NCI-H2107 treated with DMSO at 0.1 percent for 48 hours (cell line): ENCODE data around the gene RGS9BP.
"Not testable (repeated sequence)": the region's sequence is repeated elsewhere in the genome, so short reads cannot be mapped to it uniquely, and the experiment has no call there.

ENCODE experiments used
- DNase-seq: peaks from one replicate; lab custom pipeline; 2025; ENCODE audit not compliant: unreplicated experiment; lab: John Stamatoyannopoulos, UW

RGS9BP gene

DNA sequence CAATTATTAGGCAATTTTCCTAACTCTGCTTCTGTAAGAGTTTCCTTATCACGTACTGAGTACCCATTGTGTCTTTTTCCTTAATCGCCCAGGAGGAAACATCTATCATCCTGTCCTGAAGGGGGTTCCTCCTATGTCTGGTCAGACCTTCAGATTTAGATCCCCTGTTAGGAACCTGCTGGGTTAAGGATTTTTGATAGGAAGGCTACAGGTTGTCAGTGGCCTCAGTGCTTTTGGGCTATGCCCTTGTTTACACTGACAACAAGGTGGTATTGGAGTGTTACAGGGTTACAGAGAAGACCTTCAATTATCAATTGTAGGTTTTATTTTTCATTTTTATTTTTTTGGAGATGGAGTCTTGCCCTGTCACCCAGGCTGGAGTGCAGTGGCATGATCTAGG lies 19.2 kb downstream of the RGS9BP start:
- not testable (repeated sequence) for DNase-seq

DNA sequence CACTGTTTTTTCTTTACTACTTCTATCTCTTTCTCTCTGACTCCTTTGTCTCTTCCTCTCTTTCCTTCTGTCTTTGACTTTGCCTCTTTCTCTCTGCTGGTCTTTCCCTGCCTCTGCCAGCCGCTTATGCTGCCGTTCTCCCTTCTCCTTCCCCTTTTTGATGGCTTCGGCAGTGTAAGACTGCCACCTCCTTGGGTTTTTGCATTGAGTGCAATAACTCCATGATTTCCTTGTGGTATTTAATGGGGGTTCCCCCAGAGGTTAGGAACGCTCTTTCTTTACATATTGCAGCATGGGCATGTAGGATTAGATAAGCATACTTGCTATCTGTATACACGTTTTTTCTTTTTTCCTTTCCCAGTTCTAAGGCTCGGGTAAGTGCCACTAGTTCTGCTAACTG lies 19.9 kb downstream of the RGS9BP start:
- DNase-seq, result not testable (repeated sequence)

DNA sequence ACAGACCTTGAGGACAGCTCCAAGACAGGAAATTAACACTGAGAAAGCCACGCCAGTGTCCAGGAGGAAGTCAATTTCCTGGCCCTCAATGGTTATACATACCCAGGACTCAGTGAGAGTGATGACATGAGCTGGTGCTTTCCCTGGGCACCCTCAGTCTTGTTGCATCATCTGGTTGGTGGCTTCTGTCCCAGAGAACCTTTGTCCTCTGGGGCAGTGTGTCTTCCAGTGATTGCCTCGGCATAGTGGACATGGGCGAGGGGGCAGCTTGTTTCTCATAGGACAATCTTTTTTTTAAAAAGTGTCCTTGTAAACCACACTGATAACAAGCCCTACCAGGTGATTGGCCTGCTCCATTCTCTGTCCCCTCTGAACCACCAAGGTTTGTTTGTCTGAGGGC lies 21.1 kb downstream of the RGS9BP start:
- not testable (repeated sequence) for DNase-seq

DNA sequence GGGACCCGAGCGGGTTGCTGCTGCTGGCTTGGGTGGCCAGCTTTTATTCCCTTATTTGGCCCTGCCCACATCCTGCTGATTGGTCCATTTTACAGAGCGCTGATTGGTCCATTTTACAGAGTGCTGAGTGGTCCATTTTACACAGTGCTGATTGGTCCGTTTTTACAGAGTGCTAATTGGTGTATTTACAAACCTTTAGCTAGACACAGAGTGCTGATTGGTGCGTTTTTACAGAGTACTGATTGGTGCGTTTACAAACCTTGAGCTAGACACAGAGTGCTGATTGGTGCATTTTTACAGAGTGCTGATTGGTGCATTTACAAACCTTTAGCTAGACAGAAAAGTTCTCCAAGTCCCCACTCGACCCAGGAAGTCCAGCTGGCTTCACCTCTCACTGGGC lies 24.5 kb downstream of the RGS9BP start:
- DNase-seq, result not testable (repeated sequence)

DNA sequence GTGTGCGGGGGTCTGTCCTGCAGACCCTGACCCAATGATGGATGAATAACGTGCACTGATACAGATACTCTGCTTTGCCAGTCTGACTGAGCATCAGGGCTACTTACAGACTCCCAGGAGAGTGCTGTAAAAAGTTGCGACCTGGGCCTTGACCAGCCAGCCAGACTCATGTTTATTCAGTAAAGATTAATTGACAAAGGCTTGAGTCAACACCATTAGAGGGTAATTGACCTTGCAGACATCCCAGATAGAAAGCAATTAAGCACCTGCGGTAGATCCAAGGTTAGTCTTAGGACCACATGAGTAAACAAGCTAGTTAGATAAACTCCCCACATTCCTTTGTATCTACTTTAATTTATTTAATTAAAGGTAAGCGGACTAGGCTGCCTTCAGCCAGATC lies 26.4 kb downstream of the RGS9BP start:
- DNase-seq, result no peak

DNA sequence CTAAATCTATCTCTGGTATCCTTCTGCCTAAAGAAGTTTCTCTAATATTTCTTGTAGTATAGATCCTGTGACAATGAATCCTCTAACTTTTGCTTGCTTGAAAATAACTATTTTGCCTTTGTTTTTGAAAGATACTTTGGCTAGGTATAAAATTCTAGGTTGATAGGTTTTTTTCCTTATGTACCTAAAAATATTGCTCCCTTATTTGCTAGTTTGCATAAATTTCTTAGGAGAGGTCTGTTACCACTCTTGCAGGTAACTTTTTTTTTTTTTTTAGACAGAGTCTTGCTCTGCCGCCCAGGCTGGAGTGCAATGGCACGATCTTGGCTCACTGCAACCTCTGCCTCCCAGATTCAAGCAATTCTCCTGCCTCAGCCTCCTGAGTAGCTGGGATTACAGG lies 28.4 kb downstream of the RGS9BP start:
- not testable (repeated sequence) for DNase-seq

DNA sequence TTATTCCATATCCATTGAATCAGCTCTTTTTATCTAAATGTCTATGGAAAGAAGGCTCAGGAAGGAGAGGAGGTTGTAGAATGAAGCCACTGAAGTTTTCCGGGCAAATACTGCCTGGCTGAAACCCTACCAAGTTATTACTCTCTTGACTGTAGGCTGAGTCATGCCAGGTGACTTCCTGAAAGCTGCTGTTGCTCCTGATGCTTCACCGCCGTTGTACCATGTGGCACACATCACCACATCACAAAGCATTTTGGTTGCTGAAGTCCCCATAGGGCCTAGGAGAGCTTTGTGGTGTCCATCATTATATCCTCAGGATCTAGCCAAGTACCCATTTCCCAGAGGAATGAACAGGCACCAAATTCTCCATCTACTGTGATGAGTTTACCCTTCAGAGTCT lies 32.8 kb downstream of the RGS9BP start:
- no peak for DNase-seq

DNA sequence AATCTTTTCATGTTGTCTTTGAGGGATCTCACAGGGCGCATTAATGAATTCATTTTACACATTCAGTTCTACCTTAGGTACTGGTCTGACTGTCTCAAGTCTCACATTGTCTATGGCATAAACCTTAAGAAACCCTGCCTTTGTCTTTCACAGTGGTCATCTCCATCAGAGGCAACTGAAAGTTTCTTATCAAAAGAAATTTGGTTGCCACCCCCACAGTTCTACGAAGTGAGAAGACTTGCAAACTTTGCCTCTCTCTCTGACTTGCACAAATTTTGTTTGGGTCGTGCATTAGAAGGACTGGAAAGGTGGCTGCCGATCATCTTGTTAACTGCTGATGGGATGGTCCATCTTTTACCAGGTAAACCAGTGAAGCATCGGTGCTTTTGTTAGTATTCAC lies 33.4 kb downstream of the RGS9BP start:
- no peak for DNase-seq

DNA sequence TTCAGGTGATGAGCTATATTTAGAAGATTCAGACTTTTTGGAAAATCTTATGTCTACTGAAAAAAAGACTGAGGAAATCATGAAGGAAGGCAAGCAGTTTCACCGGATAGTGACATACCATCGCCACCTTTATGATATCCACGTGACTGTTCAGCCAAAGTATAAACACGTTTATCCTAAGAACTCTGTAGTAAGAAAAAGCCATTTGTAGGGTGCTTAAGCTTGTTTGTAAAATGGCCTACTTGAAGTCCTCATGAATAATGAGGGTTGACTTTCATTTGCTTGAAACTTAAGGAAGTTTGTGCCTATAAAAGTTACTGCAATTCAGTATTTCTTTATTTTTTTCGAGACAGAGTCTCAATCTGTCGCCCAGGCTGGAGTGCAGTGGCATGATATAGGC lies 36.1 kb downstream of the RGS9BP start:
- DNase-seq, result no peak

DNA sequence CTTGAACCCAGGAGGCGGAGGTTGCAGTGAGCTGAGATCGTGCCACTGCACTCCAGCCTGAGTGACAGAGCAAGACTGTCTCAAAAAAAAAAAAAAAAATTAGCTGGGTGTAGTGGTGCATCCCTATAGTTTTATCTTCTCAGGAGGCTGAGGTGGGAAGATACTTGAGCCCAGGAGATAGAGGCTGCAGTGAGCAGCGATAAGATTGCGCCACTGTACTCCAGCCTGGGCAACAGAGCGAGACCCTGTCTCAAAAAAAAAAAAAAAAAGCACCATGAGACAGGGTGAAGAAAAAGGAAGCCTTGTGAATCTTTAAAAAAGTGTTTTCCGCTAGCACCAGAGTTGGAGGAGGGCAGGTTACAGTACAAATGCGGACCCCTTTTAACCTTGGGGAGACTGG lies 40.6 kb downstream of the RGS9BP start:
- DNase-seq, result not testable (repeated sequence)

DNA sequence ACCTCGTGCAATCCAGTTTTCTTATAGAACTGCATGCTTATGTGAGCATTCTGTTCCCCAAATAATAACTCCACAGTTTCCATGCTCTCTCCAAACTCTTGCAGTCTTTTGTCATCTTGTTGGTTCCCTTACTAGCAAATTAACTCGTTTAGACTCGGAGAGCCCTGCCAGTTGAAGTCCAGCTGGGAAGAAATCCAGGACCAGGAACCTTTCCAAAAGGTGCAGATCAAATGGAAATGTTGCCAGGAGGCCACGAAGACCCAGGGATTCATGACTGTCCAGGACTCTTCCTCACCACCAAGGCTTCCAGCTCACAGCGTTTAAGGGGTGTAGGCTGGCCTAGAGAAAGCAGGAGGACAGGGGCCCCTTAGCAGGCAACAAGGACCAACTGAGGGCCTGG lies 41.8 kb downstream of the RGS9BP start:
- no peak for DNase-seq

DNA sequence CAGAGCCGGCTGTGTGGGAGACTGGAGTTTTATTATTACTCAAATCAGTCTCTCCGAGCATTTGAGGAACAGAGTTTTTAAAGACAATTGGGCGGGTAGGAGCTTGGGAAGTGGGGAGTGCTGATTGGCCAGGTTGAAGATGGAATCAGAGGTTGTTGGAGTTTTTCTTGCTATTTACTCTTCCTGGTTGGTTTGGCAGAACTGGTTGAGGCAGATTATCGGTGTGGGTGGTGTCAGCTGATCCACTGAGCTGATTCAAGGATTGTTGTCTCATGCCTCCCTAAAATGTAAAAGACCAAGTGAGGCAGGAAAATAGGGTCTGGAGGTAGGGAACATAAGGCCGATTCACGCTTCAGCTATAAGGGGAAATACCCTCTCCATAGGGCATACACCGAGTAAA lies 42.6 kb downstream of the RGS9BP start:
- DNase-seq, result no peak

DNA sequence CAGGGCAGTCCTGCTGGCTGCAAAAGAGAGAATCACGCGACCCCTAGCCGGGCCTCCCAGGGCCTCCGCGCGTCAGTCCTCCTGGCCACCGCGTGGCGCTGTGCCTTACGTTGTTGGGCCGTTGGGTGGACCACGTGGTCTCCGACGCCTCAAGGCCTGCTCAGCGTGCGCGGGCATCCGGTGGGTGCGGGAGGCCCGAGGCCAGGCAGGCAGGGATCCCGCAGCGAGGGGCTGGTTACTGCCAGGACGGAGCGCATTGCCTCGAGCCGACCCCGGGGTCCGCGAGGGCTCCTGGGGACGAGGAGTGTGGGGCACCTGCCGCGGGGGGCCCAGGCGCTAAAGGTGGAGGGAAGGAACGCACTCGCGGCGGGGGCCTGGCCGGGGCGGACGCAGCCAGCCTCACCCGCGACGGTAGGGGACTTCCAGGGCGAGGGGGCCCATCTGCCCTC lies 44.0 kb downstream of the RGS9BP start, which contains the start of gene TDRD12:
TSS of gene TDRD12 (plus strand) at position 157 of the 449 bp plus-strand sequence. CDS start 306 bp downstream, outside the sequence.
- DNase-seq, result no peak

DNA sequence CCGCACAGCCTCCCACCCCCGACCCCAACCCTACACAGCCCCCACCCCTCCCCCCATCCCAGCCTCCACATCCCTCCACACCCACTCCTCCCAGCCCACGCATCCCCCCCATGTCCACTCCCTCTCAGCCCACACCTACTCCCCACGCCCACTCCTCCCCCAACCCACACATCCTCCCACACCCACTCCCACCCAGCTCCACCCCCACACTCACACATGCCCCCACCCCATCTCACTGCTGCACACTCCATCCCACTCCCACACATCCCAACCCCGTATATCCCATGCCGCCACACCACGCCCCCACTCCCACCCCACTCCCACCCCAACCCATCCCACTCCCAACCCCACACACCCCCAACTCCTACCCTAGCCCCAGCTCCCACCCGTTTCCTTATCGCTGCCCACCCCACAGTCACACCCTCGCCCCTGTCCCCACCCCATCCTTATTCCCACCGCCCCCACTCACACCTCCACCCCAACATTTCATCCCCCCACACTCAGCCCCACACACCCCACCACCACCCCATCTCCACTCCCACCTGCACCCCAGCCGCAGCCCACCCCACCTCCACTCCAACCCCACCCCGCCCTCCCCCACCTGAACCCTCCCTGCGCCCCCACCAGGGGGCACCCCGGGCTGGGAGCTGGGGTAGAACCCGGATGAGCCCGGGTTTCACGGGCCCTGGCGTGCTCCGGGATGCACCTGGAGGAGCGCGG lies 44.7 kb downstream of the RGS9BP start:
- DNase-seq, result no peak

DNA sequence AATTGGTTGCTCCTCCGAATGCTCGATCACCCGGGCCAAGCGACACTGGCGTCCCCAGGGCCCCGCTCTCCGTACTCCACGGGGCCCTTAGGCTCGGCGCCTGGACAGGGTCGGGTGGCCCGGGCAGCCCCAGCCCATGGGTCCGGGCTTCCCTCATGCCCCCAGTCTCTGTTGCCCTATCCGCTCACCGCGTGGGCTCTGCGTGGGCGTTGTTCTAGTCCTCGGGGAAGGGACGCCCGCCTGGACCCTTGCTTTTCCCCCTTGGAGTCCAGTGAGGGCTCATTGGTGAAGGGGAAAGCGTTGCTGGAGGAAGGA lies 45.2 kb downstream of the RGS9BP start:
- DNase-seq, result no peak
